KOPT-K1 (cell line): ENCODE results near the gene IFIT1.
A peak's percentile ranks its signal among the peaks of the same experiment; 100 is the strongest.
"Not testable (repeated sequence)": the region's sequence is repeated elsewhere in the genome, so short reads cannot be mapped to it uniquely, and the experiment has no call there.

Experiments used
- H3K27ac ChIP-seq: fragments of 200-600 bp; sonication (generic); 2 replicates; pipeline ENCODE4 v1.5.1; 2016; ENCODE audit warnings: antibody characterized with exemption, mild to moderate bottlenecking, low read depth, low read length; ENCODE audit not compliant: poor library complexity, severe bottlenecking
- H3K36me3 ChIP-seq: fragments of 200-600 bp; sonication (generic); 2 replicates; pipeline ENCODE4 v1.5.1; 2017; ENCODE audit warnings: antibody characterized with exemption, mild to moderate bottlenecking, low read length, moderate library complexity; ENCODE audit not compliant: insufficient read depth
- H3K9me3 ChIP-seq: fragments of 200-600 bp; sonication (generic); 2 replicates; pipeline ENCODE4 v1.5.1; 2017; ENCODE audit warnings: antibody characterized with exemption, low read length, mild to moderate bottlenecking; ENCODE audit not compliant: insufficient read depth, poor library complexity, severe bottlenecking

IFIT1 gene

DNA sequence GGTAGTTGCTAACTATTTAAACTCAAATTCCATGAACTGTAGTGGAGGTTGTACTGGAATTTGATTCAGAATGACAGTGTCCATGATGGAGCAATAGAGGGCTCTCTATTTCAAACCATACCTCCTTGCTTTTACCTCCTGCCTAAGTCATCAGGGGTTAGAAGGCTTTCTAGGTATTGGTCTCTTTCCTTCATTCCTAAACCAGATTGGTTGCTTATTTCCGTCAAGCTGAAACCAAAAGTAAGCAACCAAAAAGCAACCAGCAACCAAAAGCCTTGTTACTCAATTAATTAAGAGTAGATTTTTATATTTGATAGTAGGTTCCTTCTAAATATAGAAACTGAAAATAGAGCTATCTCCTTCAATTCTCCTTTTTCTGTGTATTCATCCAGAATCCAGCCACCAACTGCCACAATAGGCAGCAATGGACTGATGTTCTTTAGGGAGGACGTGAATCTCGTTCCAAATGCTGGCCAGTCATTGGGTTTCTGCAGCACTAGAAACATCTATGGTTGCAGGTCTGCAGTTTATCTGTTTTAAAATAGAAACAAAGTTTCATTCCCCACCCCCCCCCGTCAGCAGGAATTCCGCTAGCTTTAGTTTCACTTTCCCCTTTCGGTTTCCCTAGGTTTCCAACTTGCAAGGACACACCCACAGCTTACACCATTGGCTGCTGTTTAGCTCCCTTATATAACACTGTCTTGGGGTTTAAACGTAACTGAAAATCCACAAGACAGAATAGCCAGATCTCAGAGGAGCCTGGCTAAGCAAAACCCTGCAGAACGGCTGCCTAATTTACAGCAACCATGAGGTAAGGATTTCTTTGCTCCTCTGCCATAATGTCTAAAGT, at the start of gene IFIT1:
Gene IFIT1 (plus strand): TSS at position 717 of the 850 bp plus-strand sequence. CDS start 90 bp downstream, at position 807.
- no peaks in the 10 kb centered on the region for H3K9me3 ChIP-seq
- peak within 1 kb of the TSS; percentile 78 for H3K27ac ChIP-seq
- H3K36me3 ChIP-seq, result no peaks in the 10 kb centered on the region

- Histone ChIP-seq H3K27ac (no peak overlapping the region), H3K9me3 (no peaks in the 10 kb centered on the region), H3K36me3 (peaks cover 19% of the 10 kb centered on the region)
Measured at GRCh38 chr10:89343089-89343767, 49.2 kb upstream of the IFIT1 start.

DNA sequence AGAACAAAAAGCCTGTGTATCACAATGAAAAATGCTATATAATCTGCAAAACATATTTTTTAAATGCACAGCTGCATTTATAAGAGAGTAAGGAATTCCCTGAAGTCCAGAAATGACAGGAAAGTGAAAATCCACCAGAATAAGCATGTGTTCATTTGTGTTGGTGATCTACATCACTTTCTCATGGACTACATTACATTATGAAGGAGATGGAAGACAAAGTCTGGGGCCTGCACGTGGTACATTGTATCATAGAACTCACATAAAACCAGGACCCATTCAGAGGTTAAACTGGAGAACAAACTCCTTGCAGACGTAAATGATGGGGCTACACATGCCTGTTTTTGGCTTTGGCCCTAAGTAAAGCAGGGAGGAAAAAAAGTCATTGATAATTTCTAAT, 48.3 kb upstream of the IFIT1 start:
- H3K9me3 ChIP-seq, result no peaks in the 10 kb centered on the region
- H3K27ac ChIP-seq, result no peak overlapping the region
- H3K36me3 ChIP-seq, result peaks cover 10% of the 10 kb centered on the region

- no peak overlapping the region for H3K27ac ChIP-seq
Measured at GRCh38 chr10:89345367-89346000, 46.9 kb upstream of the IFIT1 start.

DNA sequence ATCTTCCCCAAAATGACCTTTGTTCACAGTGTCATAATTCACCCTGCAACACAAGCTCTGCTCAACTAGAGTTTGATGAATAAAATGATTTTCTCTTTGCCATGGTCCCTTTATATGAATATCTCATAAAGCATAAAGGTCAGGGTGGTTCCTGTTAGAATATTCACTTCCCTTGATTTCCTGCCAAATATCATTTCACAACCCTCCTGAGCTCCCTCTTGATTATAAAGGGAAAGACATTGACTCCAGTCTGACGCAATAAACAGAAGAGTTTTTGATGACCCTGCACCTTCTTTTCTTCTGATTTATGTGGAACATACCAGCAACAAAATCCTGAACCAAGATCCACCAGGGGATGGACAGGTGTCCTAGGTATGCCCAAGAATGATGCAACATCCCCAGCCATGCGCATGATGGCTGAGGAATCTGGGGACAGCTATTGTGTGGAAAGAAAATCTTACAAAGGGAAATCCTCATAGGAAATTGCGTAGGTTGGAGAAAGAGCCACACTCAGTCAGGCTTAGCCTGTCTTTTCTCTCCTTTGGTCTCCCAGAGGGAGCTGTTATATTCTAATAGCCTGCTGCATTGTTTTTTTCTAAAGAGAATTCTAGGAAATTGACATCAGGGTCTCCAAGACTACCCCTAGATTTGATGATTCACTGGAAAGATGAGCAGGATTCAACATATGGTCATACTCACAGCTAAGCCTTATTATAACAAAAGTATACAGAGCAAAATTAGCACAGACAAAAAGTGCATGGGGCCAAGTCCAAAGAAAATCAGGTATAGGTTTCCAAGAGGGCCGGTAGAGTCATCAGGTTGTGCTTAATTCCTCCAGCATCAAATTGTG, 45.8 kb upstream of the IFIT1 start:
- Histone ChIP-seq H3K9me3 (no peaks in the 10 kb centered on the region), H3K27ac (no peak overlapping the region), H3K36me3 (no peaks in the 10 kb centered on the region)

More at GRCh38 chr10:89345367-89346000, 46.9 kb upstream of the IFIT1 start:
- Histone ChIP-seq H3K36me3 (no peaks in the 10 kb centered on the region), H3K9me3 (no peaks in the 10 kb centered on the region)

GRCh38 chr10:89347701-89348457, 44.5 kb upstream of the IFIT1 start:
- Histone ChIP-seq H3K27ac (no peak overlapping the region), H3K36me3 (no peaks in the 10 kb centered on the region), H3K9me3 (no peaks in the 10 kb centered on the region)

DNA sequence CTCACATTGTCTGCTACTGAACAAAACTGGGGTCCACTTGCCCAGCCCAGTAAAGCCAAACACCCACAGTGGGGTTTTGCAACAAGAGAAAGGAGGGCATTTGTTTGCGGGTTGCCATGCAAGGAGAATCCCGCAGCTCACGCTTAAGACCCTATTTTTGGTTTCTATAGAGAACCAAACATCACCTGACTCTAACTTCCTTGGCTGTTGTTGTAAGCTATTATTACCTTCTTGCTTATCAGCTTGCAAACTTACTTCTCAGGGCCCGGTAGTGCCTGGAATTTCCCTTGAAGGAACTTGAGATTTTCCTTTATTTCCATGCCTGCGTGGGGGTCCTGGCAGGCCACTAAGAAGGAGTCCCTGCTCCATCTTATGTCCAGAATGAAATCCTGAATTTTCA, 43.9 kb upstream of the IFIT1 start:
- no peaks in the 10 kb centered on the region for H3K9me3 ChIP-seq
- no peak overlapping the region for H3K27ac ChIP-seq
- no peaks in the 10 kb centered on the region for H3K36me3 ChIP-seq

DNA sequence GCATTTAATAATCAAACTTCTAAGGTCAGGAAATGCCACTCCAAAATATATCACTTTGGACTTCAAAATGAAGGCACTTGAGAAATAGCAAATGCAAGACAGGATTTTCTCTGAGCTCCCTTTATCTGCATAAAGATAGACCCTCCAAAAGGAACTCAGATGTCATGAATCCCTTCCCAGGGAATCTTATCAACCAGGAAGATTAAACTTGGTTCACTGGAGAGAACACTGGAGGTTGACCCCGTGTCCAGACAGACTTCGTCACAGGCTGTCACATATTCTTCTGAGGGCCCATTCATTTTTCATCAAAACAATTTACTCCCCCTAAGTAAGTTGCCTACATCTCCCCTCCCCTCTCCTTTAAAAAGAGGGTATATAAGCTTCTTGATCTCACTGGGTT, 43.4 kb upstream of the IFIT1 start:
- H3K36me3 ChIP-seq, result no peaks in the 10 kb centered on the region
- H3K27ac ChIP-seq, result no peak overlapping the region
- no peaks in the 10 kb centered on the region for H3K9me3 ChIP-seq

GRCh38 chr10:89350631-89351315, 41.6 kb upstream of the IFIT1 start:
- not testable (repeated sequence) for H3K9me3 ChIP-seq, H3K27ac ChIP-seq, H3K36me3 ChIP-seq

- no peak overlapping the region for H3K27ac ChIP-seq
- H3K36me3 ChIP-seq, result no peaks in the 10 kb centered on the region
- no peaks in the 10 kb centered on the region for H3K9me3 ChIP-seq
Measured at GRCh38 chr10:89351412-89351779, 41.0 kb upstream of the IFIT1 start.

DNA sequence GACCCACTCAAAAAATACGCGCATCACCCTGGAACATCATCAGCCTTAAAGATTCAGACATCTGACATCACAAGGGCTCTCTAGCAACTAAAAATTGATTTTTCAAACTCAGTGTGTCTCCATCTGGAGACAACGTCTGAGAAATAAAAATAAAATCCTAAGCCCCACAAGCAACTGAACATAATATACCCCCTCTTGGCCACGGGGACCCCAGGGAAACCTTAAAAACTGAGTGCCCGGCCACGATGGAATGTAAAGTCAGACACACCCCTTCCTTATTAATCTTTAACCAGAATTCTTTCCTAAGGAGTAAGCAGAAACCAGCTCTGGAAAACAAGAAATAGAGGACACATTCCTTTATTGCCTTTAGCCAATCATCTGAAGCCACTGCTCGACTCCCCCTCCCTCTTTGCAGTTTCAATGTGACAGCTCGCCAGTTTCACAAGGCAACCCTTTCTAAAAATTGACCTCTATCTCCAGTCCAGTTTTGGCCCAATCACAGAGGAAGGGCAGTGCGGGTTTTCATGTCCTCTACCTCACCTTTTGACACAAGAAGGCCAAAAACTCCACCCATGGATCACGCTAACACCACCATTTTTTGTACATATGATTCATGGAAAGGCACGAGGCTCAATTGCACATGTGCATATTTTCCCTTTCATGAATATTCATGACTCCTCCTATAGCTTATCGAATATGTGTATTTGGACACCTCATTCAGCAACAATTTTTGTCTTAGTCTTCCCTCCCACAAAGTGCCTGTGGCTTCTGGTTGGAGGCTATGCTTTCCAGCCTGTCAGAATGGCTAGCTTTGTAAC, 40.4 kb upstream of the IFIT1 start:
- Histone ChIP-seq H3K27ac (no peak overlapping the region), H3K9me3 (no peaks in the 10 kb centered on the region), H3K36me3 (no peaks in the 10 kb centered on the region)

DNA sequence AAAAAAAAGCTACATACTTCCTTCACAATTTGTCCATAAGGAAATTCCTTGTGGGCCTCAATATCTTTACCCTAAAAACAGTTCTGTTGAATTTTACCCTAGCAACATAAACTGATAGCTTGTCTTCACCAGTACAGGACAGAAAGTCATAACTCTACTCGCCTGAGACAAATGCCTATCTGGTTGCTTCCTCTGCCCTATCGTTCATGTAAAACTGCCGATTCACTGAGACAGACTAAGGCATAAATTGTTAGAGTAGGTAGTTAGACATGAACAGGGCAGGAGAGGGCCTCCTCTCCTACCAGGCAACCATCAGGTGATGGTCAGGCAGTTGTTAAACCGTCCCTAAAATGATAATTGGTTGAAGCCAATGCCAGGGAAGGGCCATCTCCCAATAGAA, 39.6 kb upstream of the IFIT1 start:
- H3K9me3 ChIP-seq, result no peaks in the 10 kb centered on the region
- H3K27ac ChIP-seq, result no peak overlapping the region
- H3K36me3 ChIP-seq, result no peaks in the 10 kb centered on the region

DNA sequence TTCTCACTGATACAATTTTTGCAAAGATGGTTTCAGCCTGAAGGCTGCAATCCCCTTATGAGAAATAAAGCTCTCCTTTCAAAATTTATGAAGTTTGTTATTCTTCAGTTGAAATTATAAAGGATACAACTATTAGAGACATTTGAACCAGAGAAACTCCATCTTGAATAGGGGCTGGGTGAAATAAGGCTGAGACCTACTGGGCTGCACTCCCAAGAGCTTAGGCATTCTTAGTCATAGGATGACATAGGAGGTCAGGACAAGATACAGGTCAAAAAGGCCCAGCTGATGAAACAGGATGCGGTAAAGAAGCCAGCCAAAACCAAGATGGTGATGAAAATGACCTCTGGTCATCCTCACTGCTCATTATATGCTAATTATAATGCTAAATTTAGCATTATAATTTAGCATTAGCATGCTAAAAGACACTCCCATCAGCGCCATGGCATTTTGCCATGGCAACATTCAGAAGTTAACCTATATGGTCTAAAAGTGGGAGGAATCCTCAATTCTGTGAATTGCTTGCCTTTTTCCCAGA, 37.0 kb upstream of the IFIT1 start:
- H3K27ac ChIP-seq, result no peak overlapping the region
- no peaks in the 10 kb centered on the region for H3K36me3 ChIP-seq
- no peaks in the 10 kb centered on the region for H3K9me3 ChIP-seq
